Body of pancreas (tissue), 4 donors: ENCODE results near the gene MMD2.

ENCODE experiments used
- POLR2A ChIP-seq, 3 donors: fragments of 450-650 bp; IDR thresholded peaks; one replicate each; pipeline ENCODE4 v1.6.1; 2016; ENCODE audit warnings: antibody characterized with exemption in 3 of 3, mild to moderate bottlenecking in 2 of 3
- TF ChIP-seq, protein P1 (sequence below), 7 experiments: fragments of 450-650 bp in 4 of 7; fragments of 200-600 bp in 3 of 7; sonication (generic) in 3 of 7; IDR thresholded peaks; one replicate each; pipeline ENCODE4 v1.5.1; 2016 to 2019; ENCODE audit warnings: antibody characterized with exemption in 7 of 7

DNA sequence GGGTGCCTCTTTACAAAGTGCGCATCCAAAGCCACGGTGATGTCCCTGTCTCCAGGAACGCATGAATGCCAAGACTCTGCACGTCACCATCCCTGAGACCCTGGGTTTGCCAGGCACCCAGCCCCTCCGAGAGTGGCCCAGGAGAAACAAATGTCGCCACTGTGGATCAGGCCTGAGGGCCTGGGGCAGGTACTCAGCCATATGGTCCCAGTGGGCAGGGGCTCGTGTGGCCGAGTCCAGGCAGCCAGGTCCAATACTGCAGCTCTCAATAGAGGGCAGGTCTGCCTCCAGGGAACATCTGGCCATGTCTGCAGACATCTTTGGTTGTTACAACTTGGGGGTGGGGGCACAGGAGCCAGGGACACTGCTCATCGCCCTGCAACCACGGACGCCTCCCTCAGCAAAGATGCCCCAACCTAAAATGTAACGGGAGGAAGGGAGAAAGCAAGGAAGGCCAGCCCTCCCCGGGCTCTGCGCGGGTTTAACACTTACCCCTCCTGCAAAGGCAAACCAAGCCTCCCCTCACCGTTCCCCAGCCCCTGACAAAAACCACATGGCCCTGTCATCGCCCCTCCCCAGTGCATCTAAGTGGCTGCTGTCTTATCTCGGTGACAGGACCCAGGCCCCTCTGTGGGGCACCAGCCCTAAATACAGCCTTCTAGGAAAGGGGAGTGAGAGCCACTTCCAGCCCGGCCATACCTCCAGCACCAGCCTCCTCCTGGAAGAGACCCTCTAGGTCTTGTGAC lies 86.9 kb downstream of the MMD2 start:
- TF ChIP-seq, protein P1, sequence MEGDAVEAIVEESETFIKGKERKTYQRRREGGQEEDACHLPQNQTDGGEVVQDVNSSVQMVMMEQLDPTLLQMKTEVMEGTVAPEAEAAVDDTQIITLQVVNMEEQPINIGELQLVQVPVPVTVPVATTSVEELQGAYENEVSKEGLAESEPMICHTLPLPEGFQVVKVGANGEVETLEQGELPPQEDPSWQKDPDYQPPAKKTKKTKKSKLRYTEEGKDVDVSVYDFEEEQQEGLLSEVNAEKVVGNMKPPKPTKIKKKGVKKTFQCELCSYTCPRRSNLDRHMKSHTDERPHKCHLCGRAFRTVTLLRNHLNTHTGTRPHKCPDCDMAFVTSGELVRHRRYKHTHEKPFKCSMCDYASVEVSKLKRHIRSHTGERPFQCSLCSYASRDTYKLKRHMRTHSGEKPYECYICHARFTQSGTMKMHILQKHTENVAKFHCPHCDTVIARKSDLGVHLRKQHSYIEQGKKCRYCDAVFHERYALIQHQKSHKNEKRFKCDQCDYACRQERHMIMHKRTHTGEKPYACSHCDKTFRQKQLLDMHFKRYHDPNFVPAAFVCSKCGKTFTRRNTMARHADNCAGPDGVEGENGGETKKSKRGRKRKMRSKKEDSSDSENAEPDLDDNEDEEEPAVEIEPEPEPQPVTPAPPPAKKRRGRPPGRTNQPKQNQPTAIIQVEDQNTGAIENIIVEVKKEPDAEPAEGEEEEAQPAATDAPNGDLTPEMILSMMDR (IDR thresholded peaks at IDR 0.05): no peak
- TF ChIP-seq POLR2A (IDR thresholded peaks at IDR 0.05): no peak
